Small intestine (tissue), 7 donors: ENCODE measurements around the gene ATP5MC2. TPM values are rescaled to one million over a fixed set of nuclear protein-coding genes. Genes with fewer than 3 reads are reported as not detected.
"Not testable (repeated sequence)": the region's sequence is repeated elsewhere in the genome, so short reads cannot be mapped to it uniquely, and the experiment has no call there.

Source experiments
- DNase-seq, 2 donors: peaks; one replicate each; pipeline versions ENCODE4 v3.0.0 to v3.0.0-alpha.2; 2013
- FAIRE-seq: peaks from 2 replicates; lab custom pipeline; 2012; peaks lifted over from hg19 to GRCh38; lab: Jason Lieb, UNC
- H3K27ac ChIP-seq, 3 donors: one replicate each; pipeline ENCODE4 v1.5.1; 2013; ENCODE audit warnings: low read length in 2 of 3, mild to moderate bottlenecking in 2 of 3, control low read depth in 1 of 3, inconsistent platforms in 1 of 3, low read depth in 1 of 3, moderate library complexity in 1 of 3
- H3K27me3 ChIP-seq, 3 donors: one replicate each; pipeline ENCODE4 v1.6.1; 2013; ENCODE audit warnings: low read length in 3 of 3, inconsistent platforms in 1 of 3; ENCODE audit not compliant: control insufficient read depth in 3 of 3, insufficient read depth in 3 of 3
- H3K36me3 ChIP-seq, 3 donors: one replicate each; pipeline ENCODE4 v1.6.1; 2013; ENCODE audit warnings: low read length in 3 of 3, inconsistent platforms in 1 of 3, low read depth in 1 of 3, mild to moderate bottlenecking in 1 of 3, moderate library complexity in 1 of 3; ENCODE audit not compliant: control insufficient read depth in 3 of 3, insufficient read depth in 2 of 3
- H3K4me1 ChIP-seq, 3 donors: one replicate each; pipeline ENCODE4 v1.6.1; 2013; ENCODE audit warnings: low read length in 2 of 3, inconsistent platforms in 1 of 3, low read depth in 1 of 3, mild to moderate bottlenecking in 1 of 3, moderate library complexity in 1 of 3; ENCODE audit not compliant: control insufficient read depth in 3 of 3, insufficient read depth in 2 of 3
- H3K4me3 ChIP-seq, 3 donors: one replicate each; pipeline ENCODE4 v1.5.1; 2013; ENCODE audit warnings: low read length in 3 of 3, control low read depth in 1 of 3, inconsistent platforms in 1 of 3, low read depth in 1 of 3, mild to moderate bottlenecking in 1 of 3, moderate library complexity in 1 of 3
- H3K9me3 ChIP-seq, 2 donors: one replicate each; pipeline ENCODE4 v1.6.1; 2013; ENCODE audit warnings: low read depth in 1 of 2, low read length in 1 of 2; ENCODE audit not compliant: control insufficient read depth in 2 of 2, insufficient read depth in 1 of 2
- WGBS, 3 donors: extraction: QIAGEN DNeasy Blood & Tissue Kit; methylation state at CpG; one replicate each; pipeline ENCODE4 v1.1.7; 2013; 5-methylcytosine and 5-hydroxymethylcytosine counted together
- polyA plus RNA-seq, 4 donors: library from polyadenylated mRNA; stranded (reverse) in 3 of 4; unstranded in 1 of 4; fragments of 200-250 nt in 3 of 4; fragments of 120-200 nt in 1 of 4; gene quantifications; one replicate each; pipeline versions ENCODE4 v1.2.1 to v1.2.3, GENCODE V29; 2013
- donor health status: healthy with polysubstance abuse.
- donor health status: control.
- donor health status: control.
- donor health status: Bipolar disorder and iron deficiency.
- donor health status: healthy.

The ATP5MC2 gene
- polyA plus RNA-seq, 4 donors, result 433 to 621 (median 568) TPM

DNA sequence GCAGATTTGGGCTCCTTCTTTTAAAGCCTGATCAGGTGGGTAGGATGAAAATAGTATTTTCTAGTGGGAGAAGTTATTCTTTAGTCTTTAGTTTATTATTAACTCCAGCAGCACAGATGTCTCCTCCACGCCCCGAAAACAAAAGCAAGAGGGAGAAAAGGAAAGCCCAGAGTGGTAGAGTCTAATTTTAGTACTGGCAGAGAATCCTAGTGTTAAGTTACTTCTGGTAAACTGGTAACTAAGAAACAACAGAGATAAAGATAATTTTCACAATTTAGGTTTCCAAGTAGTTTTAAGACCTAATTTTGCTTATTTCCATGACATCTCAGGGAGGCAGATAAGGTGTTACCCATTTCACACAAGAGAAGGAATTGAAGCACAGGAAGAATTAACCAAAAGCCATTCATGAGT lies 16.3 kb downstream of the ATP5MC2 start:
- no peak for FAIRE-seq
- H3K36me3 ChIP-seq, result peaks cover 0 to 25% (median under 1%) of the 10 kb centered on the region in 3 donors
- H3K4me3 ChIP-seq, result no peak overlapping the region
- peak overlapping the region; percentile 18 to 93 (median 85) for H3K27ac ChIP-seq
- 22 to 39% (median 29%) methylated on average over 2 of the region's 2 CpGs for WGBS, 3 donors
- H3K9me3 ChIP-seq, result no peaks in the 10 kb centered on the region
- H3K4me1 ChIP-seq, result peaks cover 0 to 23% (median 5%) of the 10 kb centered on the region in 3 donors
- H3K27me3 ChIP-seq, result no peaks in the 10 kb centered on the region
- DNase-seq, result peak in 1 of 2 donors; percentile 38

DNA sequence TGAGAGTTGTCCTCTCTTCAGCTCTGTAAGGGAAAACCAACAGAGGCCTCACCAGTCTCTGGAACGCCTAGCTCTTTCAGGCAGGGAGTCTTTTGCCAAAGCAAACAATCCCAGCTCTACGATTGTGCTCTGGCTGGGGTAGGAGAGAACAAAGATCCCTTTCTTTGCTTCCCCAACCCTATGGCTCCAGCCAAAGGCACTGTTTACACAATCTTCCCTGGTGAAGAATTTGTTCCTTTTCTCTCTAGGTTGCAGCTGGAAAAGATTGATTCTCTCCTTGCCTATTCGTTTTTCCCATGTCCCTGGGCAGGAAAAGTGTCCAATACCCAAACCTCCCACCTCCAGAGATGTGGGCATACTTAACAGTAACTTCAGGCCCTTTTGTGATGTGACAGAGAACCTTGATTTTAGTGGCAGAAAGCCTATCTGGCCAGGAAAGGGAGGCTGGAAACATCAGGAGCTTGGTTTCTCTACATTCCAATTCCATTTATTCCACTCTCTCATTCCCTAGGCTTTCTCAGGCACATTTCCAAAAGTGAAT lies 16.8 kb downstream of the ATP5MC2 start:
- WGBS, 3 donors, result 7 to 30% (median 29%) methylated on average over 3 of the region's 3 CpGs
- Histone ChIP-seq H3K9me3 (no peaks in the 10 kb centered on the region), H3K36me3 (peaks cover 0 to 22% (median 0%) of the 10 kb centered on the region in 3 donors), H3K27me3 (no peaks in the 10 kb centered on the region), H3K27ac (peak overlapping the region; percentile 18 to 93 (median 85)), H3K4me1 (peaks cover 0 to 23% (median 5%) of the 10 kb centered on the region in 3 donors), H3K4me3 (no peak overlapping the region)
- no peak for FAIRE-seq
- peak; percentile 76 to 84 for DNase-seq

DNA sequence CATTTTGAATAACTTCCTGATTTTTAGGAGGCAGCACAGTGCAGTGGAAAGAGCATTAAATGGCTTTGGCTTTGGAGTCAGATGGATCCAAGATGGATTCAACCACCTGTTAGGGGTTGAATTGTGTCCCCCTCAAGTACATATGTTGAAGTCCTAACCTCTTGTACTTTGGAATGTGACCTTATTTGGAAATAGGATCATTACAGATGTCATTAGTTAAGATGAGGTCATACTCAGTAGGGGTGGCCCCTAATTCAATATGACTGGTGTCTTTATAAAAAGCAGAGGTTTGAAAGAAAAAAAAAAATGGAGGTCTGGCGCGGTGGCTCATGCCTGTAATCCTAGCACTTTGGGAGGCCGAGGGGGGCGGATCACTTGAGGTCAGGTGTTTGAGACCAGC lies 18.8 kb downstream of the ATP5MC2 start:
- Histone ChIP-seq H3K4me3 (no peak overlapping the region), H3K27me3 (no peaks in the 10 kb centered on the region), H3K4me1 (peaks cover 0 to 23% (median 5%) of the 10 kb centered on the region in 3 donors), H3K9me3 (no peaks in the 10 kb centered on the region), H3K27ac (no peak overlapping the region), H3K36me3 (peaks cover 0 to 5% (median 0%) of the 10 kb centered on the region in 3 donors)
- no peak for FAIRE-seq
- 85 to 95% (median 93%) methylated on average over 4 of the region's 4 CpGs for WGBS, 3 donors
- DNase-seq, result peak; percentile 19 to 36

DNA sequence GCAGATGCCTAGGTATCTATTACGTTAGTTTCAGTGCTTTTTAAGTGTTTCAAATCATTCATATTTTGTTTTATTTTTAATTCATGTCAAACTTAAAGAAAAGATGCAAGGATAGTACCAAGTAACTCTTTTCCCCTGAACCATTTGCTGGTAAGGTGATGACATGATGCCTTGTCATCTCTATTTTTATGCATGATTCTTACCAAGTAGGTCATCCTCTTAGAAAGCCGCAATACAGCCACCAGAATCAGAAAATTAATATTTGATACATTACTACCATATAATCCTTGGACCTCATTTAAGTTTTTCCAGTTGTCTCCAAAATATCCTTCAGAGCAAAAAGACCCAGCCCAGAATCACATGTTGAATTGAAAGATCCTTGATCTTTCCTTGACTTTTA lies 22.3 kb downstream of the ATP5MC2 start:
- no peak for FAIRE-seq
- no peak overlapping the region for H3K27ac ChIP-seq
- WGBS, 3 donors, result 93 to 97% (median 97%) methylated on average over 2 of the region's 2 CpGs
- H3K9me3 ChIP-seq, result no peaks in the 10 kb centered on the region
- H3K4me3 ChIP-seq, result no peak overlapping the region
- H3K36me3 ChIP-seq, result no peaks in the 10 kb centered on the region
- H3K4me1 ChIP-seq, result peaks cover 0 to 9% (median 0%) of the 10 kb centered on the region in 3 donors
- no peak for DNase-seq
- no peaks in the 10 kb centered on the region for H3K27me3 ChIP-seq

DNA sequence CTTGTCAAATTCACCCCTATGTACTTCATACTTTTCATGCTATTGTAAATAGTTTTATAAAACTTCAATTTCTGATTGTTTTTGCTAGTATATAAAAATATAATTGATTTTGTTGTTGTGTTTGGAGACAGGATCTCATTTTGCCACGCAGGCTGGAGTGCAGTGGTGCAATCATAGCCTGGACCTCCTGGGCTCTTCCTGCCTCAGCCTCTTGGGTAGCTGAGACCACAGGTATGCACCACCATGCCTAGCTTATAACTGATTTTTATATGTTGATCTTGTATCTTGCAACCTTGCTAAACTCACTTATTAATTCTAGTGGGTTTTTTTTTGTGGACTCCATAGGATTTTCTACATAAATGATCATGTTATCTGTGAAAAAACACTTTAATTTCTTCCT lies 23.5 kb downstream of the ATP5MC2 start:
- no peaks in the 10 kb centered on the region for H3K36me3 ChIP-seq
- H3K27ac ChIP-seq, result no peak overlapping the region
- WGBS, 3 donors, result 70 to 86% (median 80%) methylated on average over 1 of the region's 1 CpG
- peaks cover 0 to 7% (median 0%) of the 10 kb centered on the region in 3 donors for H3K4me1 ChIP-seq
- no peak overlapping the region for H3K4me3 ChIP-seq
- FAIRE-seq (no peak), DNase-seq (no peak)
- H3K27me3 ChIP-seq, result no peaks in the 10 kb centered on the region
- H3K9me3 ChIP-seq, result no peaks in the 10 kb centered on the region

DNA sequence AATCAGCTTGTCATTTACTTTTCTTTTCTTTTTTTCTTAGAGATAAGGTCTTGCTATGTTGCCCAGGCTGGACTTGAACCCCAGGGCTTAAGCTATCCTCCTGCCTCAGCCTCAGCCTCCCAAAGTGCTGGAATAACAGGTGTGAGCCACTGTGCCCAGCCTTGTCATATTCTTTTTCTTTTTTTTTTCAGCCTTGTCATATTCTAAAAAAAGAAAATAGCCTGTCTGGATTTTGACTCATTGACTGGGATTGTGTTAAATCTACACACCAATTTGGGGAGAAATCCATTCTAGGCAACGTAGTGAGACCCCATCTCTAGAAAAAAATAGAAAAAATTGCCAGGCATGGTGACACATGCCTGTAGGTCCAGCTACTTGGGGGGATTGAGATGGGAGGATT lies 24.1 kb downstream of the ATP5MC2 start:
- H3K9me3 ChIP-seq, result no peaks in the 10 kb centered on the region
- WGBS, 3 donors, result 74 to 87% (median 77%) methylated on average over 1 of the region's 1 CpG
- H3K36me3 ChIP-seq, result no peaks in the 10 kb centered on the region
- peaks cover 0 to 7% (median 0%) of the 10 kb centered on the region in 3 donors for H3K4me1 ChIP-seq
- no peak overlapping the region for H3K27ac ChIP-seq
- H3K4me3 ChIP-seq, result no peak overlapping the region
- no peaks in the 10 kb centered on the region for H3K27me3 ChIP-seq
- DNase-seq (no peak), FAIRE-seq (no peak)

DNA sequence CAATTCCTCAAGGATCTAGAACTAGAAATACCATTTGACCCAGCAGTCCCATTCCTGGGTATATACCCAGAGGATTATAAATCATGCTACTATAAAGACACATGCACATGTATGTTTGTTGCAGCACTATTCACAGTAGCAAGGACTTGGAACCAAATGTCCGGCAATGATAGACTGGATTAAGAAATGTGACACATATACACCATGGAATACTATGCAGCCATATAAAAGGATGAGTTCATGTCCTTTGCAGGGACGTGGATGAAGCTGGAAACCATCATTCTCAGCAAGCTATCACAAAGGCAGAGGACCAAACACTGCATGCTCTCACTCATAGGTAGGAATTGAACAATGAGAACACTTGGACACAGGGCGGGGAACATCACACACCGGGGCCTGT lies 29.6 kb downstream of the ATP5MC2 start:
- H3K27ac ChIP-seq, FAIRE-seq, H3K9me3 ChIP-seq, H3K36me3 ChIP-seq, H3K27me3 ChIP-seq, DNase-seq, H3K4me3 ChIP-seq, H3K4me1 ChIP-seq: not testable (repeated sequence)
- 67 to 87% (median 82%) methylated on average over 4 of the region's 4 CpGs for WGBS, 3 donors

DNA sequence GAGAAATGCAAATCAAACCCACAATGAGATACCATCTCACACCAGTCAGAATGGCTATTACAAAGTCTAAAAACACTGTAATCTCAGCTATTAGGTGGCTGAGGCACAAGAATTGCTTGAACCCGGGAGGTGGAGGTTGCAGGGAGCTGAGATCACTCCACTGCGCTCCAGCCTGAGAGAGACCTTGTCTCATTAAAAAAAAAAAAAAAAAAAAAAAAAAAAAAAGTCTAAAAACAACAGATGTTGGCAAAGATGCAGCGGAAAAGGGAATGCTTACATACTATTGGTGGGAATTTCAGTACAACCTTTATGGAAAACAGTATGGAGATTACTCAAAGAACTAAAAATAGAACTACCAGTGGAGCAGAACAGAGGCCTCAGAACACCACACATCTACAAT lies 30.7 kb downstream of the ATP5MC2 start:
- FAIRE-seq, result no peak
- Histone ChIP-seq H3K36me3 (no peaks in the 10 kb centered on the region), H3K4me3 (no peak overlapping the region), H3K27ac (no peak overlapping the region), H3K4me1 (peaks cover 0 to 7% (median 0%) of the 10 kb centered on the region in 3 donors), H3K27me3 (no peaks in the 10 kb centered on the region), H3K9me3 (no peaks in the 10 kb centered on the region)
- DNase-seq, result no peak
- 73 to 98% (median 82%) methylated on average over 3 of the region's 3 CpGs for WGBS, 3 donors

DNA sequence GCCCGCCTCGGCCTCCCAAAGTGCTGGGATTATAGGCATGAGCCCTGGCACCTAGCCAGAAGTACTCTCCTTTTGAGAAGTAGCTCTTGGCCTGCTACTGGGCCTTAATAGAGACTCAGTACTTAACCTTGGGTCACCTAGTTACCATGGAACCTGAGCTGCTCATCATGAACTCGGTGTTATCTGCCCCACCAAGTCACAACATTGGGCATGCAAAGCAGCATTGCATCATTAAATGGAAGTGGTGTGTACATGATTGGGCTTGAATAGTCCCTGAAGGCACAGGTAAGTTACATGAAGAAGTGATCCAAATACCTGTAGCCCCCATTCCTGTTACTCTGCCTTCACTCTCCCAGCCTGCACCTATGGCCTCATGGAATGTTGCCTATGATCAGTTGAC lies 31.8 kb downstream of the ATP5MC2 start:
- Histone ChIP-seq H3K9me3 (no peaks in the 10 kb centered on the region), H3K36me3 (no peaks in the 10 kb centered on the region), H3K4me3 (no peak overlapping the region), H3K27ac (no peak overlapping the region), H3K4me1 (peaks cover 0 to 2% (median 0%) of the 10 kb centered on the region in 3 donors), H3K27me3 (no peaks in the 10 kb centered on the region)
- 92 to 96% (median 95%) methylated on average over 3 of the region's 3 CpGs for WGBS, 3 donors
- no peak for DNase-seq
- no peak for FAIRE-seq
